NB4 (cell line): ENCODE results near the gene C2CD5.

Experiments used
- CTCF ChIP-seq: IDR thresholded peaks from one replicate; pipeline ENCODE4 v1.5.1; 2012; ENCODE audit warnings: low read depth, low read length
- MAX ChIP-seq: IDR thresholded peaks from 2 replicates; pipeline ENCODE4 v1.6.1; 2011; ENCODE audit warnings: low read depth, low read length
- MYC ChIP-seq: IDR thresholded peaks from 2 replicates; pipeline ENCODE4 v1.6.1; 2011; ENCODE audit warnings: low read depth, low read length
- POLR2A ChIP-seq: IDR thresholded peaks from 2 replicates; pipeline ENCODE4 v1.6.1; 2011; ENCODE audit warnings: mild to moderate bottlenecking; ENCODE audit not compliant: insufficient read length; ENCODE audit errors: extremely low read depth

- TF ChIP-seq MAX (no peak), CTCF (no peak), POLR2A (no peak), MYC (no peak)
These were observed 18.9 kb downstream of the C2CD5 start for GRCh38 chr12:22525426-22525825.
